PC-3 (cell line): ENCODE data around the gene EXOC4. TPM values are rescaled to one million over a fixed set of nuclear protein-coding genes. Genes with fewer than 3 reads are reported as not detected.

Experiments used
- ATAC-seq: fragments of 200-7000 bp; cut with Tn5 transposase; 2 replicates; pipeline ENCODE4 v1.9.1; 2020; ENCODE audit warnings: mild to moderate bottlenecking, moderate library complexity
- BruUV-seq: library from RNA; stranded (reverse); fragments of 400-500 nt; replicated peaks from 2 replicates; lab custom pipeline; 2021; lab: Mats Ljungman, UMichigan
- CTCF ChIA-PET: fragments of 300-600 bp; sonication (Branson Sonifier 250); formaldehyde crosslinking; loops from one replicate; lab custom pipeline; 2022; ENCODE audit warnings: antibody characterized with exemption; lab: Charles Lee
- POLR2A ChIA-PET: fragments of 300-600 bp; sonication (Branson Sonifier 250); formaldehyde crosslinking; loops from one replicate; lab custom pipeline; 2022; ENCODE audit warnings: antibody characterized with exemption; ENCODE audit not compliant: unreplicated experiment; lab: Charles Lee
- DNase-seq: peaks from one replicate; pipeline ENCODE4 v3.0.0-alpha.2; 2015
- H2AFZ ChIP-seq: fragments of 300-600 bp; sonication (generic); 2 replicates; pipeline ENCODE4 v1.6.0; 2016; ENCODE audit warnings: antibody characterized with exemption, low read length
- H3F3A ChIP-seq: fragments of 300-600 bp; sonication (generic); one replicate; pipeline ENCODE4 v1.6.0; 2017; ENCODE audit warnings: antibody characterized with exemption, low read length, control low read depth, mild to moderate bottlenecking; ENCODE audit not compliant: unreplicated experiment
- H3K27ac ChIP-seq: fragments of 300-600 bp; sonication (generic); 2 replicates; pipeline ENCODE4 v1.5.1; 2016; ENCODE audit warnings: mild to moderate bottlenecking, low read length
- H3K27me3 ChIP-seq: fragments of 300-600 bp; sonication (generic); 2 replicates; pipeline ENCODE4 v1.6.1; 2016; ENCODE audit warnings: low read length, mixed read lengths
- H3K36me3 ChIP-seq: fragments of 300-600 bp; sonication (generic); 2 replicates; pipeline ENCODE4 v1.6.1; 2016; ENCODE audit warnings: low read depth, mixed run types, low read length, mixed read lengths
- H3K4me1 ChIP-seq: fragments of 300-600 bp; sonication (generic); 2 replicates; pipeline ENCODE4 v1.5.1; 2016; ENCODE audit warnings: low read length; ENCODE audit not compliant: insufficient read depth
- H3K4me2 ChIP-seq: fragments of 300-600 bp; sonication (generic); 2 replicates; pipeline ENCODE4 v1.6.0; 2016; ENCODE audit warnings: low read length
- H3K4me3 ChIP-seq: fragments of 300-600 bp; sonication (generic); 2 replicates; pipeline ENCODE4 v1.5.1; 2016; ENCODE audit warnings: mild to moderate bottlenecking, low read length, mixed read lengths
- H3K79me2 ChIP-seq: fragments of 300-600 bp; sonication (generic); 2 replicates; pipeline ENCODE4 v1.6.1; 2017; ENCODE audit warnings: low read length, mixed read lengths
- H3K9ac ChIP-seq: fragments of 300-600 bp; sonication (generic); 2 replicates; pipeline ENCODE4 v1.6.0; 2016; ENCODE audit warnings: mild to moderate bottlenecking, low read length
- H3K9me2 ChIP-seq: fragments of 300-600 bp; sonication (generic); replicated peaks from 2 replicates; pipeline ENCODE4 v1.6.1; 2016; ENCODE audit warnings: mixed run types, low read length, mixed read lengths
- H3K9me3 ChIP-seq: fragments of 300-600 bp; sonication (generic); 2 replicates; pipeline ENCODE4 v1.6.1; 2016; ENCODE audit warnings: low read length, mixed read lengths
- H4K20me1 ChIP-seq: fragments of 300-600 bp; sonication (generic); 2 replicates; pipeline ENCODE4 v1.6.1; 2016; ENCODE audit warnings: low read length, mixed read lengths
- EZH2 ChIP-seq: fragments of 300-600 bp; sonication (generic); IDR thresholded peaks from one replicate; pipeline ENCODE4 v1.6.1; 2017; ENCODE audit warnings: antibody characterized with exemption, mild to moderate bottlenecking, low read length; ENCODE audit not compliant: unreplicated experiment
- EZH2phosphoT487 ChIP-seq: fragments of 300-600 bp; sonication (generic); IDR thresholded peaks from 2 replicates; pipeline ENCODE4 v1.6.1; 2018; ENCODE audit warnings: mild to moderate bottlenecking, antibody characterized with exemption, low read length, borderline replicate concordance
- intact Hi-C: fragments of 100-400 bp; cut with micrococcal nuclease; formaldehyde crosslinking; loops from 2 replicates; pipeline ENCODE4 v1.9.0; 2023
- total RNA-seq: library from RNA; depleted of rRNA; stranded (reverse); fragments of >200 nt; gene quantifications from 2 replicates; pipeline ENCODE4 v1.2.3, GENCODE V29; 2014
- TF ChIP-seq, protein P1 (sequence below): fragments of 300-600 bp; sonication (generic); conservative IDR thresholded peaks from 2 replicates; pipeline ENCODE4 v1.5.1; 2017; ENCODE audit warnings: antibody characterized with exemption, low read depth, mild to moderate bottlenecking, low read length

Gene EXOC4
- total RNA-seq, 1 experiment from 2014 or later = 43.5 TPM

DNA sequence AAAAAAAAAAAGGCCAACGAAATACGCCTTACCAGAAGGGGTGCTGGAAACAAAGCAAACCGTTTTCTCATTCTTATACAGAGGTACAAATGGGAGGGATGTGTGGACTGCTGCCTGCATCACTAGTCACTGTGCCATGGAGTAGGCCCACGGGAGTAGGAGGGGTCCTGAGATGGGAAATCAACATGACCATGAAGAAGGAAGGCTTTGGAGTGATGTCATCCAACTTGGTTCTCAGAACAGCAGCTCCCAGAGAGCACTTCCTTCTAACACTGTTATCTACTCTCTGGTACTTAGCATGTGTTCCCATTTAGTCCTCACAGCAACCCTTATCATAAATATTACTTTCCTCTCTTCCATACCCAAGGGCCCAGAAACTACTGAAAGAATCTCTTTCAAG, 814.3 kb downstream of the EXOC4 start:
- no peak for TF ChIP-seq EZH2phosphoT487
- TF ChIP-seq EZH2 = no peak
- TF ChIP-seq, protein P1, sequence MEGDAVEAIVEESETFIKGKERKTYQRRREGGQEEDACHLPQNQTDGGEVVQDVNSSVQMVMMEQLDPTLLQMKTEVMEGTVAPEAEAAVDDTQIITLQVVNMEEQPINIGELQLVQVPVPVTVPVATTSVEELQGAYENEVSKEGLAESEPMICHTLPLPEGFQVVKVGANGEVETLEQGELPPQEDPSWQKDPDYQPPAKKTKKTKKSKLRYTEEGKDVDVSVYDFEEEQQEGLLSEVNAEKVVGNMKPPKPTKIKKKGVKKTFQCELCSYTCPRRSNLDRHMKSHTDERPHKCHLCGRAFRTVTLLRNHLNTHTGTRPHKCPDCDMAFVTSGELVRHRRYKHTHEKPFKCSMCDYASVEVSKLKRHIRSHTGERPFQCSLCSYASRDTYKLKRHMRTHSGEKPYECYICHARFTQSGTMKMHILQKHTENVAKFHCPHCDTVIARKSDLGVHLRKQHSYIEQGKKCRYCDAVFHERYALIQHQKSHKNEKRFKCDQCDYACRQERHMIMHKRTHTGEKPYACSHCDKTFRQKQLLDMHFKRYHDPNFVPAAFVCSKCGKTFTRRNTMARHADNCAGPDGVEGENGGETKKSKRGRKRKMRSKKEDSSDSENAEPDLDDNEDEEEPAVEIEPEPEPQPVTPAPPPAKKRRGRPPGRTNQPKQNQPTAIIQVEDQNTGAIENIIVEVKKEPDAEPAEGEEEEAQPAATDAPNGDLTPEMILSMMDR = no peak
- Histone ChIP-seq H3K9ac (no peak overlapping the region), H2AFZ (no peak overlapping the region), H3F3A (no peaks in the 10 kb centered on the region), H3K9me2 (no peaks in the 10 kb centered on the region), H3K79me2 (no peaks in the 10 kb centered on the region), H3K9me3 (no peaks in the 10 kb centered on the region), H3K36me3 (no peaks in the 10 kb centered on the region), H3K27me3 (no peaks in the 10 kb centered on the region), H3K27ac (no peak overlapping the region), H3K4me1 (no peaks in the 10 kb centered on the region), H3K4me2 (no peak overlapping the region), H4K20me1 (no peaks in the 10 kb centered on the region), H3K4me3 (no peak overlapping the region)
- BruUV-seq = no TSS peak
- intact Hi-C loops = no loop called here
- no peak for ATAC-seq
- DNase-seq = no peak
- CTCF ChIA-PET = no interaction called here
- POLR2A ChIA-PET = no interaction called here

DNA sequence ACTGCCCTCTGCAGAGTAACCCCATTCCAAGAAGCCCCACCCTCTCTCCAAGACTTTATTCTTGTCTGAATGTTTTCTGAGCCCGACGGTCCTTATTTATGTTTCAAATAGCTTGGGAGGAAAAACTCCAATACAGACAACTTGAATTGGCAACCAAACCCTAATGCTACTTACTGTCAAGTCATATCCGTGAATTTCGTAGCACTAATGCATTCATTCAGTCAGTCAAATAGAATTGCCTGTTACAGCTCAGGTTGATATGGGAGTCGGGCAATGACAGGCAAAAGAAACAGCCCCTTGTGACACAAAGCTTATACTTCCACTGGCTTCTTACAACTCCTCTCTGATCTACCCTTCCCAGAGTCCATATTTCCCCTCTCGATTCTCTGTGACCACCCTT, 815.8 kb downstream of the EXOC4 start:
- DNase-seq (no peak), ATAC-seq (no peak)
- H3K4me2 ChIP-seq = no peak overlapping the region
- H3K4me3 ChIP-seq = no peak overlapping the region
- TF ChIP-seq EZH2phosphoT487 = no peak
- no peak for TF ChIP-seq EZH2
- TF ChIP-seq, protein P1 = no peak
- H3K79me2 ChIP-seq = no peaks in the 10 kb centered on the region
- H3K9me3 ChIP-seq = no peaks in the 10 kb centered on the region
- POLR2A ChIA-PET = no interaction called here
- CTCF ChIA-PET = no interaction called here
- H4K20me1 ChIP-seq = no peaks in the 10 kb centered on the region
- H3K4me1 ChIP-seq = no peaks in the 10 kb centered on the region
- H3K27ac ChIP-seq = no peak overlapping the region
- H3F3A ChIP-seq = no peaks in the 10 kb centered on the region
- no peaks in the 10 kb centered on the region for H3K27me3 ChIP-seq
- no peaks in the 10 kb centered on the region for H3K36me3 ChIP-seq
- intact Hi-C loops = no loop called here
- no peak overlapping the region for H2AFZ ChIP-seq
- H3K9me2 ChIP-seq = no peaks in the 10 kb centered on the region
- BruUV-seq = no TSS peak
- H3K9ac ChIP-seq = no peak overlapping the region

DNA sequence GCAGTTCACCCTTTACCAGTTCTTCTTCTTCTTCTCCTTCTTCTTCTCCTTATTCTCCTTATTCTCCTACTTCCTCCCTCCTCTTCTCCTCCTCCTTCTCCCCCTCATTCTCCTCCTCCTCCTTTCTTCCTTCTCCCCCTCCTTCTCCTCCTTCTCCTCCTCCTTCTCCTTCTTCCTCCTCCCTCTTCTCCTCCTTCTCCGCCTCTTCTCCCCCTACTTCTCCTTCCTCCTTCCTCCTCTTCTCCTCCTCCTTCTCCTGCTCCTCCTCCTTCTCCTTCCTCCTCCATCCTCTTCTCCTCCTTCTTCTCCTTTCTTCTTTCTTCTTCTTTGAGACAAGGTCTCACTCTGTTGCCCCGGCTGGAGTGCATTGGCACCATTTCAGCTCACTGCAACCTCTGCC, 816.3 kb downstream of the EXOC4 start:
- Histone ChIP-seq H3K4me3 (no peak overlapping the region), H3F3A (no peaks in the 10 kb centered on the region), H3K36me3 (no peaks in the 10 kb centered on the region), H3K4me2 (no peak overlapping the region), H4K20me1 (no peaks in the 10 kb centered on the region), H3K27me3 (no peaks in the 10 kb centered on the region), H3K9me3 (no peaks in the 10 kb centered on the region), H3K4me1 (no peaks in the 10 kb centered on the region), H2AFZ (no peak overlapping the region), H3K27ac (no peak overlapping the region), H3K9ac (no peak overlapping the region), H3K9me2 (no peaks in the 10 kb centered on the region), H3K79me2 (no peaks in the 10 kb centered on the region)
- intact Hi-C loops = no loop called here
- DNase-seq (no peak), ATAC-seq (no peak)
- ChIA-PET POLR2A (no interaction called here), CTCF (no interaction called here)
- TF ChIP-seq, protein P1 = no peak
- no TSS peak for BruUV-seq
